GM19023 (cell line): Measurements from ENCODE around the gene ENTPD2.
"Not testable (repeated sequence)": the region's sequence is repeated elsewhere in the genome, so short reads cannot be mapped to it uniquely, and the experiment has no call there.

Experiments
- ATAC-seq: cut with Tn5 transposase; IDR thresholded peaks from one replicate; pipeline ENCODE4 v1.9.1; 2021; ENCODE audit warnings: mild to moderate bottlenecking, moderate library complexity; ENCODE audit not compliant: unreplicated experiment

Gene ENTPD2

GRCh38 chr9:137006116-137007003 lies 47.5 kb downstream of the ENTPD2 start:
- ATAC-seq = no peak

DNA sequence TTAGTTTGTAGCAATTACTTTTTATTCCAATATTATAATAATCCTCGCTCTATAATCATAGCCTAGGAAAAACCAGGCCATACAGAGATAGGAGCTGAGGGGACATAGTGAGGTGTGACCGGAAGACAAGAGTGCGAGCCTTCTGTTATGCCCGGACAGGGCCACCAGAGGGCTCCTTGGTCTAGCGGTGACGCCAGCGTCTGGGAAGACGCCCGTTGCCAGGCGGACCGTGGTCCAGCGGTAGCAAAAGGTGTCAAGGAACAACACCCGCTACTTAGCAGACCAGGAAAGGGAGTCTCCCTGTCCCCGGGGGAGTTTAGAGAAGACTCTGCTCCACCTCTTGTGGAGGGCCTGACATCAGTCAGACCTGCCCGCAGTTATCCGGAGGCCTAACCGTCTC lies 49.6 kb downstream of the ENTPD2 start:
- ATAC-seq = not testable (repeated sequence)

- ATAC-seq = no peak
Observed at GRCh38 chr9:137002646-137003041, 51.2 kb downstream of the ENTPD2 start.

GRCh38 chr9:137001857-137002645 lies 51.8 kb downstream of the ENTPD2 start:
- no peak for ATAC-seq

- peak; percentile 62 for ATAC-seq
Observed at GRCh38 chr9:137000177-137000930, 53.5 kb downstream of the ENTPD2 start.
